Liver (tissue), 9 donors: Measurements from ENCODE around the gene NTNG2. TPM values are rescaled to one million over a fixed set of nuclear protein-coding genes. Genes with fewer than 3 reads are reported as not detected.

Source experiments
- DNase-seq: peaks from one replicate; pipeline ENCODE4 v3.0.0-alpha.2; 2017; ENCODE audit warnings: low spot score
- H3K27ac ChIP-seq, 2 donors: one replicate each; pipeline ENCODE4 v1.7.0; 2013; ENCODE audit warnings: inconsistent platforms in 2 of 2, low read length in 2 of 2, control low read depth in 1 of 2, low read depth in 1 of 2, mild to moderate bottlenecking in 1 of 2
- H3K27me3 ChIP-seq, 4 donors: one replicate each; pipeline versions ENCODE4 v1.6.1 to v1.7.0; 2013; ENCODE audit warnings: low read length in 3 of 4, inconsistent platforms in 1 of 4, mild to moderate bottlenecking in 1 of 4, moderate library complexity in 1 of 4; ENCODE audit not compliant: control insufficient read depth in 4 of 4, insufficient read depth in 4 of 4
- H3K36me3 ChIP-seq, 4 donors: one replicate each; pipeline versions ENCODE4 v1.6.1 to v1.7.0; 2013; ENCODE audit warnings: low read length in 3 of 4, mild to moderate bottlenecking in 3 of 4, low read depth in 1 of 4, moderate library complexity in 1 of 4; ENCODE audit not compliant: control insufficient read depth in 4 of 4, insufficient read depth in 3 of 4
- H3K4me1 ChIP-seq, 4 donors: one replicate each; pipeline versions ENCODE4 v1.6.1 to v1.7.0; 2013; ENCODE audit warnings: low read length in 3 of 4, mild to moderate bottlenecking in 3 of 4, moderate library complexity in 1 of 4; ENCODE audit not compliant: control insufficient read depth in 4 of 4, insufficient read depth in 4 of 4
- H3K4me3 ChIP-seq, 3 donors: one replicate each; pipeline versions ENCODE4 v1.6.1 to v1.7.0; 2013; ENCODE audit warnings: low read length in 3 of 3, control low read depth in 1 of 3, low read depth in 1 of 3, mild to moderate bottlenecking in 1 of 3
- H3K9ac ChIP-seq, 2 donors: one replicate each; pipeline ENCODE4 v1.7.0; 2013; ENCODE audit warnings: low read length in 2 of 2, mild to moderate bottlenecking in 2 of 2, moderate library complexity in 2 of 2, control low read depth in 1 of 2, low read depth in 1 of 2
- H3K9me3 ChIP-seq, 4 donors: one replicate each; pipeline versions ENCODE4 v1.6.1 to v1.7.0; 2013; ENCODE audit warnings: low read length in 3 of 4; ENCODE audit not compliant: control insufficient read depth in 4 of 4
- ATF3 ChIP-seq: IDR thresholded peaks from 2 replicates; pipeline ENCODE4 v1.6.1; 2016; ENCODE audit warnings: antibody characterized with exemption
- CTCF ChIP-seq: fragments of 150-350 bp; IDR thresholded peaks from 2 replicates; pipeline ENCODE4 v1.5.1; 2017; ENCODE audit warnings: improper control_type of control experiment, low read depth, low read length; ENCODE audit not compliant: missing input control
- EGR1 ChIP-seq, 2 donors: IDR thresholded peaks; 2 replicates each; pipeline ENCODE4 v1.6.1; 2016 to 2018; ENCODE audit warnings: antibody characterized with exemption in 2 of 2, low read depth in 2 of 2
- FOXA2 ChIP-seq: IDR thresholded peaks from 2 replicates; pipeline ENCODE4 v1.6.1; 2016; ENCODE audit warnings: antibody characterized with exemption
- GABPA ChIP-seq, 2 donors: IDR thresholded peaks in 1 of 2; conservative IDR thresholded peaks in 1 of 2; 2 replicates each; pipeline ENCODE4 v1.6.1; 2016; ENCODE audit warnings: antibody characterized with exemption in 2 of 2, mild to moderate bottlenecking in 1 of 2, moderate library complexity in 1 of 2
- HNF4A ChIP-seq, 2 donors: conservative IDR thresholded peaks; 2 replicates each; pipeline ENCODE4 v1.6.1; 2016; ENCODE audit warnings: antibody characterized with exemption in 2 of 2, mild to moderate bottlenecking in 2 of 2
- HNF4G ChIP-seq: IDR thresholded peaks from 2 replicates; pipeline ENCODE4 v1.6.1; 2016; ENCODE audit warnings: antibody characterized with exemption
- JUND ChIP-seq, 2 donors: IDR thresholded peaks; 2 replicates each; pipeline ENCODE4 v1.6.1; 2016; ENCODE audit warnings: antibody characterized with exemption in 2 of 2
- NR2F2 ChIP-seq: IDR thresholded peaks from 2 replicates; pipeline ENCODE4 v1.6.1; 2016; ENCODE audit warnings: antibody characterized with exemption
- RAD21 ChIP-seq, 2 donors: IDR thresholded peaks; 2 replicates each; pipeline ENCODE4 v1.6.1; 2016; ENCODE audit warnings: antibody characterized with exemption in 2 of 2, mild to moderate bottlenecking in 2 of 2
- REST ChIP-seq: IDR thresholded peaks from 2 replicates; pipeline ENCODE4 v1.6.1; 2016; ENCODE audit warnings: antibody characterized with exemption, mild to moderate bottlenecking
- RXRA ChIP-seq, 2 donors: IDR thresholded peaks; 2 replicates each; pipeline ENCODE4 v1.6.1; 2017 to 2018; ENCODE audit warnings: antibody characterized with exemption in 2 of 2, mild to moderate bottlenecking in 1 of 2
- SP1 ChIP-seq: IDR thresholded peaks from 2 replicates; pipeline ENCODE4 v1.6.1; 2018; ENCODE audit warnings: antibody characterized with exemption, mild to moderate bottlenecking
- TAF1 ChIP-seq: conservative IDR thresholded peaks from 2 replicates; pipeline ENCODE4 v1.6.1; 2016; ENCODE audit warnings: antibody characterized with exemption, mild to moderate bottlenecking
- YY1 ChIP-seq: IDR thresholded peaks from 2 replicates; pipeline ENCODE4 v1.6.1; 2016; ENCODE audit warnings: antibody characterized with exemption, mild to moderate bottlenecking
- ZBTB33 ChIP-seq: IDR thresholded peaks from 2 replicates; pipeline ENCODE4 v1.6.1; 2016; ENCODE audit warnings: antibody characterized with exemption
- WGBS: extraction: QIAGEN DNeasy Blood & Tissue Kit; methylation state at CpG from one replicate; pipeline ENCODE4 v1.1.7; 2013; 5-methylcytosine and 5-hydroxymethylcytosine counted together
- polyA plus RNA-seq, 2 donors: library from polyadenylated mRNA; stranded (reverse) in 1 of 2; unstranded in 1 of 2; fragments of 200-250 nt in 1 of 2; fragments of >200 nt in 1 of 2; fragmentation: Nextera tagmentation in 1 of 2; extraction: Ambion mirVana in 1 of 2; gene quantifications; one replicate each; pipeline versions ENCODE4 v1.2.1 to v1.2.3, GENCODE V29; 2013 to 2015
- total RNA-seq, 2 donors: library from RNA; depleted of rRNA; stranded (reverse); fragments of >200 nt; gene quantifications; one replicate each; pipeline ENCODE4 v1.2.3, GENCODE V29; 2014
- donor health status: healthy.
- donor health status: healthy.
- donor health status: healthy.
- donor health status: healthy.
- donor health status: healthy.

NTNG2 gene
- total and polyA plus RNA-seq, 4 donors, result 0.12 to 0.42 (median 0.28) TPM; not detected in 1

GRCh38 chr9:132249690-132250089 is 87.8 kb downstream of the NTNG2 start:
- no peak overlapping the region for H3K9ac ChIP-seq
- DNase-seq, result no peak
- peaks cover 0 to 7% (median 0%) of the 10 kb centered on the region in 4 donors for H3K27me3 ChIP-seq
- no peaks in the 10 kb centered on the region for H3K4me1 ChIP-seq
- H3K27ac ChIP-seq, result no peak overlapping the region
- TF ChIP-seq NR2F2 (no peak), EGR1 (IDR thresholded peaks at IDR 0.05; ENCODE audit: low read depth in 2 of 2) (no peak), RXRA (IDR thresholded peaks at IDR 0.05) (no peak), HNF4A (conservative IDR thresholded peaks at IDR 0.05) (no peak), HNF4G (no peak), RAD21 (IDR thresholded peaks at IDR 0.05) (no peak), SP1 (no peak), GABPA (IDR thresholded peaks at IDR 0.05 in 1 of 2, conservative IDR thresholded peaks at IDR 0.05 in 1 of 2) (no peak), YY1 (no peak), CTCF (no peak), JUND (IDR thresholded peaks at IDR 0.05) (no peak), ATF3 (no peak), FOXA2 (no peak), TAF1 (no peak), ZBTB33 (no peak)
- 91% methylated on average over 8 of the region's 8 CpGs for WGBS
- no peaks in the 10 kb centered on the region for H3K36me3 ChIP-seq
- H3K4me3 ChIP-seq, result no peak overlapping the region
- H3K9me3 ChIP-seq, result peaks cover 0 to 4% (median 0%) of the 10 kb centered on the region in 4 donors

GRCh38 chr9:132250324-132251262 is 88.7 kb downstream of the NTNG2 start:
- Histone ChIP-seq H3K4me1 (no peaks in the 10 kb centered on the region), H3K27me3 (peaks cover 0 to 2% (median 0%) of the 10 kb centered on the region in 4 donors), H3K27ac (no peak overlapping the region), H3K9ac (no peak overlapping the region), H3K36me3 (no peaks in the 10 kb centered on the region), H3K9me3 (peaks cover 0 to 4% (median 0%) of the 10 kb centered on the region in 4 donors), H3K4me3 (no peak overlapping the region)
- 90% methylated on average over 20 of the region's 20 CpGs for WGBS
- no peak for TF ChIP-seq RXRA (IDR thresholded peaks at IDR 0.05)
- TF ChIP-seq HNF4A (conservative IDR thresholded peaks at IDR 0.05), result no peak
- TF ChIP-seq NR2F2, result no peak
- TF ChIP-seq JUND (IDR thresholded peaks at IDR 0.05), result no peak
- TF ChIP-seq REST, result no peak
- no peak for TF ChIP-seq EGR1 (IDR thresholded peaks at IDR 0.05; ENCODE audit: low read depth in 2 of 2)
- TF ChIP-seq CTCF, result no peak
- no peak for TF ChIP-seq SP1
- TF ChIP-seq YY1, result no peak
- no peak for DNase-seq
